ENCODE data around the gene MAN2A1.
"Not testable (repeated sequence)": the region's sequence is repeated elsewhere in the genome, so short reads cannot be mapped to it uniquely, and the experiment has no call there.

Gene MAN2A1

DNA sequence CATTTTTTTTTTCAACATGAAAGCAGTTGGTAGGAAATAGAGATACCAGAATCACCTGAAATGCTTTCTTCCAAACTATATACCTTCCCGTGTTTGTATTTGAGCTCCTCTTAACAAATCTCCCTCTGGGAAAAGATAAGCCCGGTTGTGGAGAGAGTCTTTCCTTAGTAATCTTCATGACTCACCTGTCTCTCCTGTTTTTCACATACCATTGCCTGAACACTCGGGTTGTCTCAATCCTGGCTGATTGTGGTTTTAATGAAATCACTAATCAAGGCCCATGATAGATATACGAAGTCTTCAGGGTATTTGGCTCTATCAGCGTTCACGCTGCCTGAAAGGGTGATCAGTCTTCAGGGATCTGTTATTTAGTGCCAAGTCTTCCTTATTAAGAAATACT lies 136.7 kb downstream of the MAN2A1 start:
- no peak for DNase-seq (ENCODE audit: low read depth in 2 of 2)

GRCh38 chr5:109829331-109829730 lies 139.6 kb downstream of the MAN2A1 start:
- no peak for DNase-seq (ENCODE audit: low read depth in 2 of 2)

DNA sequence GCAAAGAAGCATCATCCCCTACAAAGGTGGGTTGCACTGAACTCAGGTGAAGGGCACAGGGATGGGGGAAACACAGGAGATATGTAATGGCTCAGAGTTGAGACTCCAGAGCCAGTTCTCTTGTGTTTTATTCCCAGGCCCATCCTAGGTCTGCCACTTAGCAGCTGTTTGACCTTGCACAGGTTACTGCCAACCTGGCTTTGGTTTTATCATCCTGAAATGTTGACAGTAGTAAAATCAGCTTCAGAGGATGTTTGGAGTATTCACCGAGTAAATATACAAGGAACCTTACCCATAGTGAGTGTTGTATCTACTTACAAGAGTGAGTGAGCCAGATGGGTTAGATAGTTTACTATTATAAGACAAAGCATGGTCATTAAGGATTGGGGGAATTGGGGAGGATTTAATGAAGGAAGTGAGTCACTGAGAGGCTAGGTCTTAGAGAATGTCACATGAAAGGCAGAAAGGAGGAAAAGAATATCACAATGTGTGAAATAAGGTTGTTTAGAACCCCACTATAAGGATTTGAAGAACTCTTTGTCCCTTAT lies 141.3 kb downstream of the MAN2A1 start:
- DNase-seq (ENCODE audit: low read depth in 2 of 2), result no peak

DNA sequence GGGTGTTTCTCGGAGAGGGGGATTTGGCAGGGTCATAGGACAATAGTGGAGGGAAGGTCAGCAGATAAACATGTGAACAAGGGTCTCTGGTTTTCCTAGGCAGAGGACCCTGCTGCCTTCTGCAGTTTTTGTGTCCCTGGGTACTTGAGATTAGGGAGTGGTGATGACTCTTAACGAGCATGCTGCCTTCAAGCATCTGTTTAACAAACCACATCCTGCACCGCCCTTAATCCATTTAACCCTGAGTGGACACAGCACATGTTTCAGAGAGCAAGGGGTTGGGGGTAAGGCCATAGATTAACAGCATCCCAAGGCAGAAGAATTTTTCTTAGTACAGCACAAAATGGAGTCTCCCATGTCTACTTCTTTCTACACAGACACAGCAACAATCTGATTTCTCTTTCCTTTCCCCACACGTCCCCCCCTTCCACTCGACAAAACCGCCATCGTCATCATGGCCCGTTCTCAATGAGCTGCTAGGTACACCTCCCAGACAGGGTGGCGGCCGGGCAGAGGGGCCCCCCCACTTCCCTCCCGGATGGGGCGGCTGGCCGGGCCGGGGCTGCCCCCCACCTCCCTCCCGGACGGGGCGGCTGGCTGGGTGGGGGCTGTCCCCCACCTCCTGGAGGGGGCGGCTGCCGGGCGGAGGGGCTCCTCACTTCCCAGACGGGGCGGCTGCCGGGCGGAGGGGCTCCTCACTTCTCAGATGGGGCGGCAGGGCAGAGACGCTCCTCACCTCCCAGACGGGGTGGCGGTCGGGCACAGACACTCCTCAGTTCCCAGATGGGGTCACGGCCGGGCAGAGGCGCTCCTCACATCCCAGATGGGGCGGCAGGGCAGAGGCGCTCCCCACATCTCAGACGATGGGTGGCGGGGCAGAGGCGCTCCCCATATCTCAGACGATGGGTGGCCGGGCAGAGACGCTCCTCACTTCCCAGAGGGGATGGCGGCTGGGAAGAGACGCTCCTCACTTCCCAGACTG lies 142.8 kb downstream of the MAN2A1 start:
- DNase-seq (ENCODE audit: low read depth in 2 of 2), result not testable (repeated sequence)

DNA sequence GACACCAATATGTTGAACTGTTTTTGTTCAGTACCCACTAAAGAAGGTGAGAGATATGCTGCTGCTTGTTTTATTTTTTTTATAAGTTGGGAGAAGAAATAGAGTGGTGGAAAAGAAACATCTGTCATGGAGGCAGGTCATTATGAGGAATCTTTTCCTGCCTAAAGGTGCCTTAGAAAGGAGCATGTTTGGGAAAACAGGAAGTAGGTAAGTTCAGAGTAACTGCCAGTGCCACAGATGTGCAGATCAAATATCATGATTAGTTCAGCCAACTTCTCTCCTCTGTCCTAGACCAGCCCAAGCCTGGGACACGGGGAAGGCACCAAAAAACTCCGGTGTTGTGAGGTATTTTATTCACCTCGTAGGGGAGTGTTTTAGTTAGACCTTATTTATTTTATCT lies 144.2 kb downstream of the MAN2A1 start:
- no peak for DNase-seq (ENCODE audit: low read depth in 2 of 2)

- no peak for DNase-seq (ENCODE audit: low read depth in 2 of 2)
Measured at GRCh38 chr5:109836280-109836679, 146.6 kb downstream of the MAN2A1 start.

- no peak for DNase-seq (ENCODE audit: low read depth in 2 of 2)
Measured at GRCh38 chr5:109837231-109837861, 147.6 kb downstream of the MAN2A1 start.

DNA sequence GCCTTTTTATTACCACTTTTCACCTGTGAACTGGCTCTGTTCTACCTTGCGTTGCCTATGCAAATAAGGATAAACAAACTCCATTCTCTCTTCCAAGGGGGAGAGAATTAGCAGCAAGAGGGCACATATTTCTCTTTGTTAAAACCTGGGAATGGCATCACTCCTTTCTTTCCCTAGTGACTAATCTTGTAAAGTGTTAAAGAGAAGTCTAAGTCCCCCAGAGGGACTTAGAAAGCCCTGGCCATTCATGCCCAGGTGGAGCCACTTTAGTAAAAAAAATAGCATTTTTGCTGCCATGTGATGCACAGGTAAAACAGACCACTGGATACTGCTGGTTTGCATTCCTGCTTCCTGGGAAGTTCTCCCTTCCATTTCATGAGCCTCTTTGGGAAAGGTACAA lies 148.4 kb downstream of the MAN2A1 start:
- no peak for DNase-seq (ENCODE audit: low read depth in 2 of 2)

DNA sequence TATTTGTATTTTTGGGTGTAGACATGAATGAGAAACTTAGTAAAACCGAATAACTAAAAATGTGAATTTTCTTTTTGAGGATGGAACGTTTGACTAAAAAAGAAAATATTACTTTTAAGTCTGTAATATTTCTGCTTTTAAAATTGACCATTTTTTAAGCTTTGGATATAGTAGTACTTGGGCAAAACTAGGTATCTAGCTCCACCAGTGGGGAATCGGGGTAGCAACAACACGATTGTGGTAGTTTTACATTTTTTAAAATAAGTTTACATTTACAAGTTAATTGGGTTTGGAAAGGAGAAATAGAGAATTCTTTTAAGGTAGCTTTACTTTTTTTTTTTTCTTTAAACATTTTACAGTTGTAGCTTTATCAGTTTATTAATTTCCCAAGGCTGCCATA lies 154.4 kb downstream of the MAN2A1 start:
- DNase-seq (ENCODE audit: low read depth in 2 of 2), result no peak

- DNase-seq (ENCODE audit: low read depth in 2 of 2), result no peak
Measured at GRCh38 chr5:109844695-109845094, 155.0 kb downstream of the MAN2A1 start.

GRCh38 chr5:109848130-109848529 lies 158.4 kb downstream of the MAN2A1 start:
- no peak for DNase-seq (ENCODE audit: low read depth in 2 of 2)

DNA sequence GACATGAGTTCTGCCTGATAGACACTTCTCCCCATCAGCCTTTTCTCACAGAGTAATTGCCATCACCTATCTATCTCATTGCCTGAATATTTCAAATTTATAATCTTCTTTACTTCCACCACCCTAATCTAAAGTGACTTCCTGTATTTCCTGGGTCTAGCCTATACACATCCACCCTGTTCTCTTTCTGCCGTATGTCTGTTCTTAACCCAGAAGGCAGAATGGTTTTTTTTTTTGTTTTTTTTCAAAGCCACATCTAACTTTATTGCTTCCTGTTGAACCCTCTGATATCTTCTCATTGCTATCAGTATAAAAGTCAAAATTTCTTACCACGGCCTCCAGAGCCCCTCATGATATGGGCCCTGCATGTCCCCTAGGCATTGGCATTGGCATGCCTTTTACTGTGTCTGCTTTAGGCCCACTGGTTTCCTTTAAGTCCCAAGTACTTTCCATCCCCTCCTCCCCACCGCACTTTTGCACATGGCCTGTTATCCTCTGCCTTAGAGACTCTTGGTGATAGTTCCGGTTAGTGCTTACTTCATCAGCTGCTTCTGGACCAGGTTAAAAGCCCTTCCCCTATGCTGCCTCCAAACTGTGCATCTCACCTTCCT lies 159.9 kb downstream of the MAN2A1 start:
- no peak for DNase-seq (ENCODE audit: low read depth in 2 of 2)

- DNase-seq (ENCODE audit: low read depth in 2 of 2), result no peak
Measured at GRCh38 chr5:109852371-109853155, 162.8 kb downstream of the MAN2A1 start.

GRCh38 chr5:109853377-109853776 lies 163.7 kb downstream of the MAN2A1 start:
- no peak for DNase-seq (ENCODE audit: low read depth in 2 of 2)

DNA sequence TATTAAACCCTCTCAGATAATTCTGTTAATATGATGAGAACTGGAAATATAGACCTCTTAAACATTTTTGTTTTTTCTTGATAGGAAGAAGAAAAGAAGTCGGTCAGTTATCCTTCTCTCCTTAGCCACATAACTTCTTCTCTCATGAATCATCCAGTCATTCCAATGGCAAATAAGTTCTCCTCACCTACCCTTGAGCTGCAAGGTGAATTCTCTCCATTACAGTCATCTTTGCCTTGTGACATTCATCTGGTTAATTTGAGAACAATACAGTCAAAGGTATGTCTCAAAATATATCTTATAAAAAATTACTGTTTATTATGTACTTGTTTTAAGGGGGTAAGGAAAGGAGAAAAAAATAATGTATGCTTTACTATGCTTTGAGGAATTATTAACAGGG lies 165.3 kb downstream of the MAN2A1 start:
- DNase-seq (ENCODE audit: low read depth in 2 of 2), result no peak

- DNase-seq (ENCODE audit: low read depth in 2 of 2), result no peak
Measured at GRCh38 chr5:109857405-109858031, 167.8 kb downstream of the MAN2A1 start.

GRCh38 chr5:109859537-109859936 lies 169.8 kb downstream of the MAN2A1 start:
- DNase-seq (ENCODE audit: low read depth in 2 of 2), result no peak

DNA sequence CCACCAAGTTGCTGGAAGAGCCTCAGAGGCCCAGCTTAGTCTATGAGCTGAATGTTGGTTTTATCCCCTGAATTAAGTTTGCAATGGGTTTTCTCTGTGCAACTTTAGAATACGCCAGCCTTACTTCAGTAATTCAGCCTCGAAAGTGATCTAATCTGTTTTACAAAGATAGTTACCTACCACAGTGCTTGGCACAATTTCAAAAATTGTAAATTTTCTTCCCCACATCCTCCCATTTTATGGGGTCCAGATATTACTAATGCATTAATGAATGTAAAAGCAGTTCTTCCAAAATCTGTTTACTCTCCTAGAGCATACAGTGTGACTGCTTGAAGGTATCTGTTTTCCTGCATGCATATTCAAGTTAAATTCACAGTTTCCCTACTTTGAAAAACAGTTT lies 172.6 kb downstream of the MAN2A1 start:
- DNase-seq (ENCODE audit: low read depth in 2 of 2), result no peak

DNA sequence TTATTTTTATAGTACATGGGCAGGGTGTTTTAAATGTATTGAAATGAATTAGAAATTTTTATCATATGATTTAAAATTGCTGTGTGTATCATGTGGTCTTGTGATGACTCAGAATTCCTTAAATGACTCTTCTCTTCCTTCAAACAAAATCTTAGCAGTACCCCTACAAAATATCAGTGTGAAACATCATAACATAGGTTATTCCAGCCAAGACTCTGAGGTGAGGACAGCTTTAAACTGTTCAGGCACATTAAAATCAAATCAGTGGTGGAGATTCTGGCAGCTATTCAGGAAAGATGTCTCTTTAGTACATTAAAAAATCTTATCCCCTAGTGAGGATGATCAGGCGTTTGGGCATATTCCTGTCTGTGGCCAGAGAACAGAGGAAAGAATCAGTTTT lies 174.0 kb downstream of the MAN2A1 start:
- no peak for DNase-seq (ENCODE audit: low read depth in 2 of 2)

DNA sequence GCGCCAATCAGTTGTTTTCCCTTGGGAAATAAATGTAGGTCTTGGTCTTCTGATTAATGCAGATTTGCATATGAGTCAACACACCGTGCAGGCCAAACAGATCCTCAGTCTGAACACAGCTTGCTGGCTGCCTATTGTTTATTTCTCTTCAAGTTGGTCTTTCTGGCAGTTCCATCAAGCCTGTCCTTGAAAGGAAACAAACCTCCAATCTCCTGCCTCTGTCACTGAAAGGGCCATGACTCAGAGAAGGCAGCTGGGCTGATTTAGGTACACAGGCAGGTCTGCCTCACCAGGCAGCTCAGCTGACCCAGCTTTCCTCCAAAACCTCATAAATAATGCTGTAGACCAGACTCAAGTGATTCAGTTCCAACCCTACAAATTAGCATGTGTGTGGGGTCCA lies 175.9 kb downstream of the MAN2A1 start:
- DNase-seq (ENCODE audit: low read depth in 2 of 2), result no peak

- DNase-seq (ENCODE audit: low read depth in 2 of 2), result no peak
Measured at GRCh38 chr5:109866051-109866450, 176.3 kb downstream of the MAN2A1 start.

Measured in stimulated activated CD8-positive, alpha-beta memory T cell treated with anti-CD3 and anti-CD28 coated beads, Interleukin-7, amount 100 ng/mL, for 1 hour (primary cell).